Prostate gland (tissue), 2 donors: Measurements from ENCODE around the gene MAML1.

ENCODE experiments used
- CTCF ChIP-seq, 4 experiments: fragments of 200-600 bp in 2 of 4; fragments of 450-650 bp in 2 of 4; sonication (generic) in 2 of 4; IDR thresholded peaks; 1 replicate in 3 of 4; 2 replicates in 1 of 4; pipeline ENCODE4 v1.5.1; 2016 to 2019; ENCODE audit warnings: antibody characterized with exemption in 4 of 4, mild to moderate bottlenecking in 2 of 4, moderate library complexity in 2 of 4
- POLR2AphosphoS5 ChIP-seq: sonication (generic); formaldehyde crosslinking; IDR thresholded peaks from one replicate; pipeline ENCODE4 v1.6.1; 2017; ENCODE audit warnings: antibody characterized with exemption

- TF ChIP-seq CTCF (IDR thresholded peaks at IDR 0.05) (no peak), POLR2AphosphoS5 (no peak)
Observed at GRCh38 chr5:179783128-179783527, 50.5 kb downstream of the MAML1 start.
